GM19467 (cell line): ENCODE data around the gene RIT2.

Source experiments
- ATAC-seq: cut with Tn5 transposase; IDR thresholded peaks from one replicate; pipeline ENCODE4 v1.9.1; 2021; ENCODE audit warnings: mild to moderate bottlenecking, moderate library complexity; ENCODE audit not compliant: unreplicated experiment

RIT2 gene

GRCh38 chr18:43092539-43092938 lies 22.9 kb downstream of the RIT2 start:
- no peak for ATAC-seq

DNA sequence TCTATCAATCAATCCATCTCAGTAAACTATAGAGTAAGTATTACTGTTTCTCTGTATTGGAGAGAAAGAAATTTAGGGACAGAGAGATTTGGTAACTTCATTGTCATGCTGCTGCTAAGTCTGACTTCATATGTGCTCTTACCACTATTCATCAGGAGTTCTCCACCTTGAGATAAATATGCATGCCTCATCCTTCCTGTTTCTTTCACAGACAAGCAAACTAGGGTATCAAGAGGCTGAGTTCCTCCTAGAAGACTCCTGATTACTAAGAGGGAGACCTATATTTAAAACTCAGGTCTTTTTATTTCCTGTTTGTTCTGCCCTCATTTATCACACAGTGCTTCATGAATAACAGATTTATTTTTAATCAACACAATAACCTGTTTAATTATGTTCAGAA lies 34.1 kb downstream of the RIT2 start:
- ATAC-seq = no peak

GRCh38 chr18:43080671-43081070 lies 34.8 kb downstream of the RIT2 start:
- ATAC-seq = no peak

DNA sequence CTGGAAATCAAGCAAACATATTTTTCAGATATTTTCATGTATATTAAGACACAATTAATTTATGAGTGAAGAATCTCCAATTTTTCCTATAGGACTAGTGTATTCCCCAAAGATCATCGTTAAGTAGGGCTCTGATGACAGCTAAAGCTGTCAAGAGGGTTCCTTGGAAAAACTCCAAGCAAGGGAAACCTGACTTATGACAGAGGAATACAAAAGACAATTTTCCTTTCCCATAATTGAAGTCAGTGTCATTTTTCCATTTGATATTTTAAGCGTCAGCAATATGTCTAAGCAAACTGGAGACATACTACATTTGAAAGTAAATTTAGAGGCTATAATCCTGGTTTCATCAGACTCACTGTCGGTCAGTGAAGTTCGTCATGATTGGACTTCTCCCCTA lies 36.1 kb downstream of the RIT2 start:
- no peak for ATAC-seq

DNA sequence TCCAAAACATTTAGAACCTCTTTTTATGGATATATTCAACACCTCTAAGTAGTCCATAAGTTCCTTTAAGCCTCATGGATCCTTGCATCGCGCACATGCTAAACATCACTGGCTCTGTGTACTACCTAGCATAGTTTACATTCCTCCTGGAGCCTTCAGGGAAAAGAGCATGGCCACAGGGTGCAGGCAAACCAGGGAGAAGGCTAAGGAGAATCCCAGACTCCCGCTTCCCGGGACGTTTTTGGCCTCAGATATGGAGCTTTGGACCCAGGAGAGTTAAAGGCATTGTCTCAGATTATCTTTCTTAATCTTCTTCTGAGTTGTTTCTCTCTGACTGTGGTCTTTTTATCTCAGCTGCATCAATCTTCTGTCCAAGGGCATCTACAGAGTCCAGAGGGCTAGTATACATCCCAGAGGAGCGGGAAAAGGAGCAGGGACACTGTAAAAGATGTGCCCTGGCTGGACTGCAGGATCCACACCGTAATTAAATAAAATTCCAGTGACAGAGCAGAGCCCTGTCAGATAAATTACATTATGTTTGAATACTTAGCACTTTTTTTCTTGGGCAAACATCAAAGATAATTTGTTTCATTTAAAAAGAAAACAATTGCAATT lies 36.9 kb downstream of the RIT2 start:
- no peak for ATAC-seq

GRCh38 chr18:43077510-43078308 lies 37.8 kb downstream of the RIT2 start:
- ATAC-seq = no peak

DNA sequence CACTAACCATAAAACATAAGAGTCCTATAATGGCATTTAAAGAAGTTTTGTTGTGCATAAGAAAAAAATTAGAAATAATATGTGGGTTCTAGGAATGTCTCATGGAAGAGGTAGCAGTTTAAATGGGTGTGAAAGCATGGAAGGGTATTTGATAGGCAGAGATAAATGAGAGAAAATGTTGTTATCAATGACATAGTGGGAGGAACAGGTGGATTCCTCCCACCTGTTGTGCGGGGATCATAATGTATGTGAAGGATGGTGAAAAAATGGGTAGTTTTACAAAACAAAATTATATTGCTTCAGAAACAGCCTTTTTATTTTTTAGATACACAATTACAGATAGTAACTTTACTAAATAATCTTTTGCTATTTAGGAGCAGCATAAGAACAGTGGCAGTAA lies 41.7 kb downstream of the RIT2 start:
- no peak for ATAC-seq

DNA sequence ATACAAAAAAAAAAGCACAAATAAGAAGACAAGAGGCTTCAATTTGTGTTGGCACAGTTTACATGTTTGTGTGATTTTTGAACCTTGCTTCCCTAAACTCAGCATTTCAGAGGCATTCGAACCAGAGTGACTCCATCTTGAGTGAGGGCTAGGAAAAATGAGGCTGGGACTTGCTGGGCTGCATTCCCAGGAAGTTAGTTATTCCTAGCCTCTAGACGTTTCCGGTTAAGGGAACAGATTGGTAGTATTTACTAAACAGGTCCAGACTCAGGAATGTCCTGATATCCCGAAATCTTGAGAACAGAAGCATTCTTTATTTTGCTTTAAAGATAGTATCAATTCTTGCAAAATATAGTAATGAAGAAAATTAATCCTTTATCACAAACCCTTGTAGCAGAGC lies 46.7 kb downstream of the RIT2 start:
- ATAC-seq = no peak

DNA sequence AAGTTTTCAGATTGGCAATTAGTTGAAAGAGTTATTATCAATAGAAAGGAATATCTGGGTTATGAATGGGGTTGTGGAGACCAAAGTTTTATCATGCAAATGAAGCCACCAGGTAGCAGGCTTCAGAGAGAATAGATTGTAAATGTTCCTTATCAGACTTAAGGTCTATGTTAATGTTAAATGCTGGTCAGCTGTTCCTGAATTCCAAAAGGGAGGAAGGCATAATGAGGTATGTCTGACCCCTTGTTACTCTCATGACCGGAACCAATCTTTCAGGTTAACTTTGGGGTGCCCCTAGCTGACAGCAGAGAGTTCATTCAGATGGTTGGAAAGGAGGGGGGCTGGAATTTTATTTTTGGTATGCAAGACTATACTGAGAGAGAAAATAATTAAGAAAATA lies 47.9 kb downstream of the RIT2 start:
- ATAC-seq = no peak

DNA sequence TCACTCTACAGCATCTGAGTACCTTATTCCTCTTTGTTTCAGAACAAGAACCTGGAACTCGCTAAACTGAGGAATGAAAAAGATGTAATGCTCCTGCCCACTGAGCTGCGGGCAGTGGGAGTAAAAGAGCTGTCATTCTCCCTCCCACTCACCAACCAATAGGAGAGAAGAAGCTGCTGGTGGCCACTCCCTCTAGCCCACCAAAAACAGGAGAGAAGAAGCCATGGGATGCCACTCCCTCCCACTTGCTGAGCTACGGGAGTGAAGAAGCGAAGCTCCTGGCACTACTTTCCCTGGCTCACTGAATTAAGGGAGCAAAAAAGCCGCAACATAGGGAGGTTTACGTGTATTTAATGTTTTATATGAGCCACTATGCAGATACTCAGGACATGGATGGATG lies 53.7 kb downstream of the RIT2 start:
- no peak for ATAC-seq

GRCh38 chr18:43061318-43061717 lies 54.2 kb downstream of the RIT2 start:
- no peak for ATAC-seq

DNA sequence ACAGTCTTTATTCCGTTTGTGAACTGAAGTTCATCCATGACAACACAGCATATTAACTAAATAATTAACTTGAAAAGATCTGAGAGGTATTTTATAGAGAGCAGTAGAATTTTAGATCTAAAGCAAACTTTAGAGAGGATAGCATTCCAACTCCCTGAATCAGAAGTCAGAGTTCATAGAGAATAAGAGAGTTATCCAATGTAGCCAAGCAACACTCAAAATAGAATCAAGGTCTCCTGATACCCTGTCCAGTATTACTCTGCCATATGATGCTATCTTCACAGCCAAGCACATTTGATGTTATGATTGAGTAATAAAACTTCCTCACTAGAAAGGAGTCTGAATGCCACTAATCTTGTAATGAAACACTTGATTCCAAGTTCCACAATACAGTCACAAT lies 55.5 kb downstream of the RIT2 start:
- no peak for ATAC-seq

DNA sequence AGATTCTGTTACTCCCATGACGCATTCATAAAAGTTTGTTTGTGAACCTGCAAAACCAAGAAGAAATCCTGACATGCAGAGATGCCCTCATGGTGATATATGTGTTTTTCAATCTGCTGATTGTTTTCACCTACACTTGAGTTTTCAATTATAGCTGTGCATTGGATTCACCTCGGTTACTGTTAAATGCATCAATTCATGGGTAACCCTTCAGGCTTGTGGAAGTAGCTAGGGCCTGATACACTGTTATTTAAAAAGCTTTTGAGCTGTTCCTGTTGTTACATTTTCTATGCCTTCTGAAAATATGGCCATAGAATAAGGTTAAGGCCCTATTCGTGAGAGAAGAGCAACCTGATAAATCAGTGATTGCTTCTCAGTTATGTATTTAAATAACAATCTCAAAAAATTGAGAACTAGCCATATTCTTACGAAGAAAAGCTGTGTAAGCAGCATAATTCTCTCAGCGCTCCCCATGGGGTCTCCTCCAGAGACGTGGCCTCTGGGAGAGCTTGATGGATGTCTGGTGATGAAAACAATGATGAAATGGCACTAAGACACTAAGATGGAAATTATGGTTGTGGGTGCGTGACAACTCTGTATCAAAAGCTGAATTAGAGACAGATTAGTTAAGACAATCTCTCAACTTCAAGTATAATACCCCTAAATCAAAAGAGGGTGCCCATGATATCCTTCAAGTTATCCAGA lies 60.5 kb downstream of the RIT2 start:
- no peak for ATAC-seq

DNA sequence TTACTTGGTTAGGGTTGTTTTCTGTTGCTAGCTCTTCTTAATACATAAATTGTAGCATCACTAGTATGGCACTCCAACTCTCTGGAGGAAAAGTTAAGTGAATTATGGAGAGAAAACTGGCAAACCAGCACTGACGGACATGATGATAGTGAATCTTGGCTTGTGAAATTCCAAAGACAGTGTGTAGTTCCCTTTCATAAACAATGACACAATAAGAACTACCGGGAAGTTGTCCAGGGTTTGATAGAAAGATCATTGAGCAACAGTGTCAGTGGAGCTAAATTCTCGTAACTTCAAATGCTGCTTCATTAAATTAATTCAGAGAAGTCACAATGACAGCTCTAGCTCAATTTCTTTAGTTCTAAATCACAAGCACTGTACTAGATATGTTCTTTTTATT lies 66.5 kb downstream of the RIT2 start:
- no peak for ATAC-seq

GRCh38 chr18:43046322-43046721 lies 69.2 kb downstream of the RIT2 start:
- ATAC-seq = no peak

DNA sequence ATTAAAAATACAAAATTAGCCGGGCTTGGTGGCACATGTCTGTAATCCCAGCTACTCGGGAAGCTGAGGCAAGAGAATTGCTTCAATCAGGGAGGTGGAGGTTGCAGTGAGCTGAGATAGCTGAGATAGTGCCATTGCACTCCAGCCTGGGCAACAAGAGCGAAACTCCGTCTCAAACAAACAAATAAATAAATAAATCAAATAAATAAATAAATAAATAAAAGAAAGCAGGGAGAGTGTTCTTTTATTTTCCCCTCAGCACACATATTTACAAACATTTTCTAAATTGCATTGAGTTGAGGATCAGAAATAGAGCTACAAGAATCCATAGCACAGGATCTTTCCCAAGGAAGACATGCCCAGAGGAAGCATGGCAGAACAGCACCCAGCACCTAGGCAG lies 71.9 kb downstream of the RIT2 start:
- no peak for ATAC-seq

DNA sequence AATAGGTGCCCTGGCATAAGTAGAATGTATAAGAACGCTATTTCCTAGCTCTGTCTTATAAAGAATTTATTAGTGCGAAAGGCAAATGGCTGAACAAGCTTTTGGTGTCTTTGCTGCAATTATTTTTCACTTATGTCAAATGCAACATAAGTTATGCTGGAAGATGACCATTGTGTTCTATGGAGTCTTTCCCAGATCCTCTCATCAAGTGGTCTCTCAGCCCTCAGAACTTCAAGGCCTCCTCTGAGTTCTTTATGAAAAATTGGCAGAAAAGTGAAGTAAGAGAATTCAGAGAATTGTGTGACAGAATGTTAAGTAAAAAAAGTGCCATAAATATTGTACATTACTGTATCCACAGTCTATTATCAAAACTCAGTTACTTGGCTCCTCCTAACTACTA lies 75.2 kb downstream of the RIT2 start:
- ATAC-seq = no peak

DNA sequence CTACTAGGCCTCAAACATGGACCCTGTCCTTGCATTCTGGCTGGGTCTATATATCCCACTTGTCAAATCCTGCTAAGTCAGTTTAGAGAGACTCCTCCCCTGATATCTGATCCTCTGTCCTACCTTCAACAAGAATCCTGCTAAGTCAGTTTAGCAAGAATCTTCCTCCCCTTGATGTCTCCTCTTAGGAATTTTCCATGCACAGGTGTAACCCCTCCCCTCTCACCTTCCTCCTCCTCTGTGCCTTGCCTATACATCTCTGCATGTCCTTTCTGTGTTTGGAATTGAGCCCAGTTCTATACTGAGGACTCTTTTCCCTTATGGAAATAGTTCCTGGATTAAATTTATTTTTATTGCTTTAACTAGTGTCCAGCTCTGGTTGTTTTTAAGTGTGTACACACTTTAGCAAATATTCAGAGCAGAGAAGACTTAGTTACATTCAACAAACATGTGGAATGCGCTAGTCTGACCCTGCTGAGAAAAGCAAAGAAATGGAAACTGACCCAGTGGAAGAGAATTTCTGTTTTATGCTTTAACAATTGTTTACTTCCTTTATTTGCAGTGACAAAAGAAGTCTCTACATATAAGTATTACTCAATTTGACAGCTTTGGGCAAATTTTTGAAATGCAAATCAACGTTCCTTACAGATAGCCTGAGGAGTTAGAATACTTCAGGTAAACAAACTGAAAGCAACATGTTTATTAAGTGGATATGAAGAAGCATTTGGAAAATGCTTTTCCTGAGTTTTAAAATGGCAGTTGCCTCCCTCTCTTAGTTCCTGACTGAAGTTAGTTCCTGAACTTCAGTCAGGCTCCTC lies 80.6 kb downstream of the RIT2 start:
- no peak for ATAC-seq

DNA sequence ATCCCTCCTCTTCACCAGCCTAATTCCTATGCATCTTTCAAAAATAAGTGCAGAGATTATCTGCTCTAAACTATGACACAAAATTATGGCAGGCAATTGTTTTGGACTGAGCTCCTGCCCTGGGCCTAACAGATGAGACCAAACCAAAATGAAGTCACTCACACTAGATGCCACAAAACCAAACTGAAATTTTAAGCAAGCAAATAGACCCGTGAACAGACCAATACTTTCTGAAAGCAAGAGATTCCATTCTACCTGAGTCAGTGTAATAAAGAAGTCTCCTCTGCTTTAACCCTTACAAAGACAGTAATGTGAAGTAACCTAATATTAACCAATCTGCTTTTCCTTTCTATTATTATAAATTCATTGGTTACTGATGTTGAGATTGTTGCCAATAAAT lies 84.3 kb downstream of the RIT2 start:
- ATAC-seq = no peak

GRCh38 chr18:43029414-43029813 lies 86.1 kb downstream of the RIT2 start:
- no peak for ATAC-seq

- no peak for ATAC-seq
Observed at GRCh38 chr18:43022874-43023273, 92.6 kb downstream of the RIT2 start.
